WTC11 (cell line): ENCODE measurements around the gene MEGF6. TPM values are rescaled to one million over a fixed set of nuclear protein-coding genes. Genes with fewer than 3 reads are reported as not detected.

Experiments used
- ATAC-seq: fragments of 200-7000 bp; cut with Tn5 transposase; 2 replicates; pipeline ENCODE4 v1.10.0; 2021; ENCODE audit warnings: mild to moderate bottlenecking, moderate library complexity
- CTCF ChIA-PET: fragments of 300-600 bp; sonication (Branson Sonifier 250); formaldehyde crosslinking; loops from one replicate; lab custom pipeline; 2021; ENCODE audit warnings: antibody characterized with exemption; lab: Charles Lee
- POLR2A ChIA-PET: fragments of 350-600 bp; sonication (Branson Sonifier 250); formaldehyde crosslinking; loops from one replicate; lab custom pipeline; 2021; ENCODE audit warnings: antibody characterized with exemption; lab: Charles Lee
- DNase-seq: peaks from one replicate; pipeline ENCODE4 v3.0.0; 2021; ENCODE audit warnings: low spot score
- H3K27ac Mint-ChIP-seq: 2 replicates; pipeline ENCODE4 v1.8.0; 2021; ENCODE audit warnings: mixed read lengths
- H3K27me3 Mint-ChIP-seq: 2 replicates; pipeline ENCODE4 v1.8.0; 2021; ENCODE audit warnings: low read depth, mild to moderate bottlenecking, moderate library complexity, mixed read lengths
- H3K36me3 Mint-ChIP-seq: 2 replicates; pipeline ENCODE4 v1.8.0; 2021; ENCODE audit warnings: mixed read lengths
- H3K4me1 Mint-ChIP-seq: 2 replicates; pipeline ENCODE4 v1.8.0; 2022; ENCODE audit warnings: mixed read lengths
- H3K4me3 Mint-ChIP-seq: 2 replicates; pipeline ENCODE4 v1.8.0; 2021; ENCODE audit warnings: mild to moderate bottlenecking, moderate library complexity, mixed read lengths
- H3K9me3 Mint-ChIP-seq: 2 replicates; pipeline ENCODE4 v1.8.0; 2021; ENCODE audit warnings: mixed read lengths
- AR ChIP-seq: fragments of 250-450 bp; sonication (Bioruptor Pico); IDR thresholded peaks from 2 replicates; pipeline ENCODE4 v1.9.0; 2021; ENCODE audit warnings: mild to moderate bottlenecking
- CBFB ChIP-seq: sonication (generic); formaldehyde crosslinking; IDR thresholded peaks from 2 replicates; pipeline ENCODE4 v1.8.1; 2022; ENCODE audit warnings: mild to moderate bottlenecking, low read depth, missing genetic modification reagents
- CREM ChIP-seq: sonication (generic); formaldehyde crosslinking; IDR thresholded peaks from 2 replicates; pipeline ENCODE4 v1.8.1; 2022; ENCODE audit warnings: mild to moderate bottlenecking, missing genetic modification reagents, moderate library complexity
- E2F1 ChIP-seq: sonication (generic); formaldehyde crosslinking; IDR thresholded peaks from 2 replicates; pipeline ENCODE4 v1.8.0; 2022; ENCODE audit warnings: mild to moderate bottlenecking, missing genetic modification reagents
- EMX1 ChIP-seq: fragments of 250-450 bp; sonication (Bioruptor Pico); IDR thresholded peaks from 2 replicates; pipeline ENCODE4 v1.8.0; 2021; ENCODE audit warnings: mild to moderate bottlenecking
- FOXK1 ChIP-seq: sonication (generic); formaldehyde crosslinking; IDR thresholded peaks from 2 replicates; pipeline ENCODE4 v1.8.0; 2022; ENCODE audit warnings: mild to moderate bottlenecking, moderate library complexity, missing genetic modification reagents
- GABPB1 ChIP-seq: sonication (generic); formaldehyde crosslinking; IDR thresholded peaks from 2 replicates; pipeline ENCODE4 v1.8.1; 2023; ENCODE audit warnings: mild to moderate bottlenecking, missing genetic modification reagents
- HMGA2 ChIP-seq: fragments of 250-450 bp; sonication (Bioruptor Pico); IDR thresholded peaks from 2 replicates; pipeline ENCODE4 v1.4.0; 2021; ENCODE audit warnings: mild to moderate bottlenecking, moderate library complexity
- HMGXB4 ChIP-seq: sonication (generic); formaldehyde crosslinking; IDR thresholded peaks from 2 replicates; pipeline ENCODE4 v1.8.1; 2023; ENCODE audit warnings: mild to moderate bottlenecking, moderate library complexity, missing genetic modification reagents
- JAZF1 ChIP-seq: fragments of 250-450 bp; sonication (Bioruptor Pico); IDR thresholded peaks from 2 replicates; pipeline ENCODE4 v1.9.0; 2021; ENCODE audit warnings: moderate library complexity, mild to moderate bottlenecking, inconsistent platforms
- MAX ChIP-seq: sonication (generic); formaldehyde crosslinking; IDR thresholded peaks from 2 replicates; pipeline ENCODE4 v1.8.0; 2022; ENCODE audit warnings: mild to moderate bottlenecking, missing genetic modification reagents
- MLX ChIP-seq: sonication (generic); formaldehyde crosslinking; IDR thresholded peaks from 2 replicates; pipeline ENCODE4 v1.8.1; 2023; ENCODE audit warnings: mild to moderate bottlenecking, missing genetic modification reagents, moderate library complexity
- MXD4 ChIP-seq: fragments of 250-450 bp; sonication (Bioruptor Pico); IDR thresholded peaks from 2 replicates; pipeline ENCODE4 v1.8.0; 2021; ENCODE audit warnings: mild to moderate bottlenecking, moderate library complexity, borderline replicate concordance
- NR3C1 ChIP-seq: sonication (generic); formaldehyde crosslinking; conservative IDR thresholded peaks from 2 replicates; pipeline ENCODE4 v1.8.1; 2023; ENCODE audit warnings: low read depth, mild to moderate bottlenecking, missing genetic modification reagents
- PRRX2 ChIP-seq: fragments of 250-450 bp; sonication (Bioruptor Pico); IDR thresholded peaks from 2 replicates; pipeline ENCODE4 v1.8.0; 2021; ENCODE audit warnings: mild to moderate bottlenecking
- TCF7 ChIP-seq: sonication (generic); formaldehyde crosslinking; IDR thresholded peaks from 2 replicates; pipeline ENCODE4 v1.8.0; 2022; ENCODE audit warnings: mild to moderate bottlenecking, low read depth, missing genetic modification reagents, moderate library complexity
- TEAD4 ChIP-seq: sonication (generic); formaldehyde crosslinking; IDR thresholded peaks from 2 replicates; pipeline ENCODE4 v1.8.0; 2022; ENCODE audit warnings: mild to moderate bottlenecking, missing genetic modification reagents
- ZNF281 ChIP-seq: sonication (generic); formaldehyde crosslinking; IDR thresholded peaks from 2 replicates; pipeline ENCODE4 v1.8.0; 2023; ENCODE audit warnings: mild to moderate bottlenecking, missing genetic modification reagents
- ZNF396 ChIP-seq: fragments of 250-450 bp; sonication (Bioruptor Pico); IDR thresholded peaks from 2 replicates; pipeline ENCODE4 v1.8.0; 2021; ENCODE audit warnings: mild to moderate bottlenecking, moderate library complexity, borderline replicate concordance
- ZNF416 ChIP-seq: fragments of 250-450 bp; sonication (Bioruptor Pico); IDR thresholded peaks from 2 replicates; pipeline ENCODE4 v1.9.0; 2021; ENCODE audit warnings: mild to moderate bottlenecking, inconsistent platforms
- ZNF423 ChIP-seq: fragments of 250-450 bp; sonication (Bioruptor Pico); IDR thresholded peaks from 2 replicates; pipeline ENCODE4 v2.1.2; 2022; ENCODE audit warnings: mild to moderate bottlenecking, moderate library complexity
- ZNF512 ChIP-seq: sonication (generic); formaldehyde crosslinking; IDR thresholded peaks from 2 replicates; pipeline ENCODE4 v1.8.1; 2022; ENCODE audit warnings: missing genetic modification reagents, borderline replicate concordance
- ZNF671 ChIP-seq: fragments of 250-450 bp; sonication (Bioruptor Pico); IDR thresholded peaks from 2 replicates; pipeline ENCODE4 v1.8.0; 2021; ENCODE audit warnings: mild to moderate bottlenecking
- total RNA-seq: library from RNA; stranded (reverse); gene quantifications from 3 replicates; pipeline ENCODE4 v1.2.3, GENCODE V29; 2021

MEGF6 gene
- total RNA-seq, 1 experiment from 2014 or later, result 24.9 TPM

- H3K36me3 Mint-ChIP-seq, result no peaks in the 10 kb centered on the region
- DNase-seq (no peak), ATAC-seq (no peak)
- POLR2A ChIA-PET, result no interaction called here
- H3K4me3 Mint-ChIP-seq, result no peak overlapping the region
- H3K27ac Mint-ChIP-seq, result no peak overlapping the region
- H3K4me1 Mint-ChIP-seq, result peaks cover 7% of the 10 kb centered on the region
- TF ChIP-seq JAZF1 (CRISPR knock-in tag) (no peak), CREM (no peak), HMGXB4 (CRISPR knock-in tag) (no peak), PRRX2 (CRISPR knock-in tag) (no peak), ZNF396 (no peak), HMGA2 (CRISPR knock-in tag) (no peak), ZNF281 (CRISPR knock-in tag) (no peak), E2F1 (no peak), MXD4 (CRISPR knock-in tag) (no peak), GABPB1 (CRISPR knock-in tag) (no peak), AR (CRISPR knock-in tag) (no peak)
- CTCF ChIA-PET, result interaction anchor here (1.2 kb wide), 1 partner anchor 40 kb away, joined by 5 read pairs; no protein-coding TSS in a partner anchor
- peaks cover 7% of the 10 kb centered on the region; the same call in 1 of the 2 replicates for H3K9me3 Mint-ChIP-seq
- H3K27me3 Mint-ChIP-seq, result no peaks in the 10 kb centered on the region; the same call in 1 of the 2 replicates
Observed at GRCh38 chr1:3450983-3451382, 160.3 kb downstream of the MEGF6 start.

GRCh38 chr1:3450202-3450863 lies 161.0 kb downstream of the MEGF6 start:
- Mint-ChIP-seq H3K36me3 (no peaks in the 10 kb centered on the region), H3K4me3 (no peak overlapping the region), H3K27ac (no peak overlapping the region), H3K4me1 (peaks cover 3% of the 10 kb centered on the region), H3K27me3 (no peaks in the 10 kb centered on the region; the same call in 1 of the 2 replicates), H3K9me3 (peaks cover 7% of the 10 kb centered on the region; the same call in 1 of the 2 replicates)
- DNase-seq (no peak), ATAC-seq (no peak)
- CTCF ChIA-PET, result interaction anchor here (1.2 kb wide), 1 partner anchor 41 kb away, joined by 5 read pairs; no protein-coding TSS in a partner anchor
- POLR2A ChIA-PET, result no interaction called here
- no peak for TF ChIP-seq EMX1
- no peak for TF ChIP-seq MLX (CRISPR knock-in tag)
- no peak for TF ChIP-seq PRRX2 (CRISPR knock-in tag)
- TF ChIP-seq JAZF1 (CRISPR knock-in tag), result no peak
- no peak for TF ChIP-seq TCF7 (CRISPR knock-in tag)
- no peak for TF ChIP-seq ZNF416
- TF ChIP-seq ZNF671, result no peak
- TF ChIP-seq TEAD4 (CRISPR knock-in tag), result no peak
- TF ChIP-seq ZNF512 (CRISPR knock-in tag), result no peak
- TF ChIP-seq NR3C1 (CRISPR knock-in tag), result no peak
- no peak for TF ChIP-seq FOXK1
- no peak for TF ChIP-seq CBFB (CRISPR knock-in tag)
- TF ChIP-seq MAX (CRISPR knock-in tag), result no peak
- TF ChIP-seq ZNF423, result no peak
